IMR-90 (cell line): Measurements from ENCODE around the gene POLD4. TPM values are rescaled to one million over a fixed set of nuclear protein-coding genes. Genes with fewer than 3 reads are reported as not detected.

Experiments
- ATAC-seq: fragments of 200-7000 bp; cut with Tn5 transposase; 2 replicates; pipeline ENCODE4 v1.9.1; 2020; ENCODE audit warnings: low read depth, mild to moderate bottlenecking, moderate library complexity
- BruUV-seq: library from RNA; stranded (reverse); fragments of 400-500 nt; replicated peaks from 2 replicates; lab custom pipeline; 2021; lab: Mats Ljungman, UMichigan
- CTCF ChIA-PET: fragments of 300-600 bp; formaldehyde crosslinking; extraction: SDS; loops from one replicate; lab custom pipeline; 2021; ENCODE audit warnings: antibody characterized with exemption; lab: Yijun Ruan, JAX
- POLR2A ChIA-PET: fragments of 300-600 bp; sonication (Branson Sonifier 250); formaldehyde crosslinking; loops from one replicate; lab custom pipeline; 2022; ENCODE audit warnings: antibody characterized with exemption; ENCODE audit not compliant: unreplicated experiment; lab: Charles Lee
- DNase-seq: peaks from one replicate; pipeline ENCODE4 v3.0.0; 2013
- H2AFZ ChIP-seq: replicated peaks from 2 replicates; pipeline ENCODE3; 2013; ENCODE audit warnings: low read length, mild to moderate bottlenecking; ENCODE audit not compliant: poor library complexity
- H2AK5ac ChIP-seq: 2 replicates; pipeline ENCODE4 v1.6.1; 2013; ENCODE audit warnings: low read depth, low read length, inconsistent platforms
- H2AK9ac ChIP-seq: replicated peaks from 2 replicates; pipeline ENCODE3; 2013; ENCODE audit warnings: mild to moderate bottlenecking, low read depth, low read length, moderate library complexity; ENCODE audit not compliant: poor library complexity
- H2BK120ac ChIP-seq: 2 replicates; pipeline ENCODE4 v1.6.1; 2013; ENCODE audit warnings: low read depth, low read length, inconsistent platforms
- H2BK15ac ChIP-seq: 3 replicates; pipeline ENCODE4 v1.6.1; 2013; ENCODE audit warnings: low read depth, low read length, inconsistent platforms
- H2BK20ac ChIP-seq: 2 replicates; pipeline ENCODE4 v1.6.1; 2013; ENCODE audit warnings: low read depth, mild to moderate bottlenecking, inconsistent platforms, low read length, moderate library complexity
- H2BK5ac ChIP-seq: 2 replicates; pipeline ENCODE4 v1.6.1; 2013; ENCODE audit warnings: mild to moderate bottlenecking, low read depth, low read length, inconsistent platforms; ENCODE audit not compliant: poor library complexity, severe bottlenecking
- H3K14ac ChIP-seq: replicated peaks from 2 replicates; pipeline ENCODE4 v1.6.1; 2013; ENCODE audit warnings: low read depth, low read length, inconsistent platforms
- H3K18ac ChIP-seq: 2 replicates; pipeline ENCODE4 v1.6.1; 2013; ENCODE audit warnings: low read depth, low read length, control low read depth
- H3K23ac ChIP-seq: 2 replicates; pipeline ENCODE4 v1.6.1; 2013; ENCODE audit warnings: low read depth, low read length, inconsistent platforms
- H3K27ac ChIP-seq: 2 replicates; pipeline ENCODE4 v1.5.1; 2013; ENCODE audit warnings: mild to moderate bottlenecking, control low read depth, low read length; ENCODE audit not compliant: insufficient read depth
- H3K27me3 ChIP-seq: 2 replicates; pipeline ENCODE4 v1.6.1; 2013; ENCODE audit warnings: low read length; ENCODE audit not compliant: control insufficient read depth, insufficient read depth
- H3K36me3 ChIP-seq: 2 replicates; pipeline ENCODE4 v1.6.1; 2013; ENCODE audit warnings: low read length, mixed read lengths; ENCODE audit not compliant: control insufficient read depth, insufficient read depth
- H3K4ac ChIP-seq: 2 replicates; pipeline ENCODE4 v1.6.1; 2013; ENCODE audit warnings: low read depth, low read length, inconsistent platforms
- H3K4me1 ChIP-seq: 2 replicates; pipeline ENCODE4 v1.6.1; 2013; ENCODE audit warnings: low read length, mixed read lengths; ENCODE audit not compliant: control insufficient read depth, insufficient read depth
- H3K4me2 ChIP-seq: 2 replicates; pipeline ENCODE4 v1.6.1; 2013; ENCODE audit warnings: low read depth, mild to moderate bottlenecking, control low read depth, low read length, moderate library complexity
- H3K4me3 ChIP-seq: 2 replicates; pipeline ENCODE4 v1.5.1; 2013; ENCODE audit warnings: low read depth, mild to moderate bottlenecking, control low read depth, low read length, moderate library complexity; ENCODE audit not compliant: insufficient read depth
- H3K56ac ChIP-seq: 2 replicates; pipeline ENCODE4 v1.6.1; 2013; ENCODE audit warnings: low read length, inconsistent platforms; ENCODE audit not compliant: insufficient read depth; ENCODE audit errors: extremely low read depth
- H3K79me1 ChIP-seq, 2 experiments: 2 replicates each; pipeline ENCODE4 v1.6.1; 2013; ENCODE audit warnings: low read length in 2 of 2, inconsistent platforms in 1 of 2, low read depth in 1 of 2
- H3K9ac ChIP-seq: 2 replicates; pipeline ENCODE4 v1.6.1; 2013; ENCODE audit warnings: low read depth, low read length, control low read depth
- H3K9me1 ChIP-seq: 2 replicates; pipeline ENCODE4 v1.6.1; 2013; ENCODE audit warnings: low read length, inconsistent platforms; ENCODE audit not compliant: insufficient read depth
- H3K9me3 ChIP-seq: 2 replicates; pipeline ENCODE4 v1.6.1; 2013; ENCODE audit warnings: low read length; ENCODE audit not compliant: control insufficient read depth, insufficient read depth
- H4K20me1 ChIP-seq: 2 replicates; pipeline ENCODE4 v1.6.1; 2013; ENCODE audit warnings: low read length, inconsistent platforms; ENCODE audit not compliant: insufficient read depth
- H4K5ac ChIP-seq: 2 replicates; pipeline ENCODE4 v1.6.1; 2013; ENCODE audit warnings: mild to moderate bottlenecking, low read depth, low read length, control low read depth
- H4K8ac ChIP-seq, 2 experiments: 2 replicates each; pipeline ENCODE4 v1.6.1; 2013; ENCODE audit warnings: low read depth in 2 of 2, low read length in 2 of 2, control low read depth in 1 of 2, inconsistent platforms in 1 of 2
- H4K91ac ChIP-seq: 2 replicates; pipeline ENCODE4 v1.6.1; 2013; ENCODE audit warnings: low read depth, low read length, inconsistent platforms; ENCODE audit not compliant: insufficient read depth
- BHLHE40 ChIP-seq: fragments of 150-350 bp; IDR thresholded peaks from 2 replicates; pipeline ENCODE4 v1.6.1; 2016; ENCODE audit warnings: mild to moderate bottlenecking, low read depth, low read length
- CEBPB ChIP-seq: IDR thresholded peaks from 2 replicates; pipeline ENCODE4 v1.6.1; 2012; ENCODE audit warnings: low read depth, low read length, improper control_type of control experiment
- CHD1 ChIP-seq: IDR thresholded peaks from 2 replicates; pipeline ENCODE4 v1.6.1; 2012; ENCODE audit warnings: low read depth, low read length, improper control_type of control experiment
- FOS ChIP-seq: fragments of 150-350 bp; IDR thresholded peaks from 2 replicates; pipeline ENCODE4 v1.6.1; 2016; ENCODE audit warnings: low read depth, low read length
- MAFK ChIP-seq: IDR thresholded peaks from 2 replicates; pipeline ENCODE4 v1.6.1; 2012; ENCODE audit warnings: low read depth, low read length, improper control_type of control experiment
- MAZ ChIP-seq: IDR thresholded peaks from 2 replicates; pipeline ENCODE4 v1.6.1; 2012; ENCODE audit warnings: low read depth, mild to moderate bottlenecking, low read length, improper control_type of control experiment, moderate library complexity, borderline replicate concordance
- MXI1 ChIP-seq: IDR thresholded peaks from 2 replicates; pipeline ENCODE4 v1.6.1; 2012; ENCODE audit warnings: low read depth, mild to moderate bottlenecking, low read length, moderate library complexity, borderline replicate concordance
- NFE2L2 ChIP-seq: fragments of 150-350 bp; IDR thresholded peaks from 2 replicates; pipeline ENCODE4 v1.6.1; 2016; ENCODE audit warnings: low read depth, mild to moderate bottlenecking, low read length
- POLR2A ChIP-seq: IDR thresholded peaks from 2 replicates; pipeline ENCODE4 v1.6.1; 2012; ENCODE audit warnings: mild to moderate bottlenecking, low read depth, low read length
- RCOR1 ChIP-seq: IDR thresholded peaks from 2 replicates; pipeline ENCODE4 v1.6.1; 2012; ENCODE audit warnings: mild to moderate bottlenecking, low read length, improper control_type of control experiment; ENCODE audit not compliant: insufficient replicate concordance
- RFX5 ChIP-seq: IDR thresholded peaks from 2 replicates; pipeline ENCODE4 v1.8.0; 2012; ENCODE audit warnings: low read depth, mild to moderate bottlenecking, low read length, moderate library complexity
- SMC3 ChIP-seq: fragments of 150-350 bp; IDR thresholded peaks from 2 replicates; pipeline ENCODE4 v1.6.1; 2016; ENCODE audit warnings: low read depth, mild to moderate bottlenecking, antibody characterized with exemption, low read length, moderate library complexity
- WGBS, 2 experiments: methylation state at CpG; one replicate each; pipeline versions ENCODE4 v1.1.5 to v1.1.7; 2013; ENCODE audit warnings: missing lambda C conversion rate in 2 of 2; ENCODE audit not compliant: insufficient read length in 1 of 2; ENCODE audit errors: extremely low coverage in 2 of 2; 5-methylcytosine and 5-hydroxymethylcytosine counted together
- dilution Hi-C: fragments of 300-500 bp; cut with HindIII; formaldehyde crosslinking; loops from one replicate; pipeline ENCODE4 v1.14.3; 2018; ENCODE audit warnings: low sequenced_read_pairs; ENCODE audit not compliant: unreplicated experiment
- in situ Hi-C: fragments of 300-500 bp; cut with MboI; formaldehyde crosslinking; loops from 3 replicates; pipeline ENCODE4 v1.14.3; 2019; ENCODE audit warnings: low sequenced_read_pairs, inconsistent platforms, mixed read lengths
- intact Hi-C: fragments of 100-400 bp; cut with micrococcal nuclease; formaldehyde crosslinking; loops from 2 replicates; pipeline ENCODE4 v1.10.0; 2022
- polyA plus RNA-seq, 3 experiments: library from polyadenylated mRNA; depleted of rRNA; stranded (reverse); fragments of >200 nt; gene quantifications; 2 replicates each; pipeline ENCODE4 v1.2.3, GENCODE V29; 2012; ENCODE audit warnings: low replicate concordance in 1 of 3
- total RNA-seq: library from RNA; depleted of rRNA; stranded (reverse); fragments of >200 nt; gene quantifications from 2 replicates; pipeline ENCODE4 v1.2.3, GENCODE V29; 2012
- TF ChIP-seq, protein P1 (sequence below): fragments of 150-350 bp; IDR thresholded peaks from 2 replicates; pipeline ENCODE4 v1.6.1; 2016; ENCODE audit warnings: low read depth, mild to moderate bottlenecking, low read length, moderate library complexity, borderline replicate concordance
- TF ChIP-seq, protein P2 (sequence below): fragments of 150-350 bp; IDR thresholded peaks from 2 replicates; pipeline ENCODE4 v1.6.1; 2017; ENCODE audit warnings: mild to moderate bottlenecking, antibody characterized with exemption, low read length, low read depth
- TF ChIP-seq, protein P3 (sequence below): conservative IDR thresholded peaks from 2 replicates; pipeline ENCODE4 v1.5.1; 2012; ENCODE audit warnings: mild to moderate bottlenecking, low read depth, low read length, improper control_type of control experiment

Gene POLD4
- total and polyA plus RNA-seq, 2 of the 4 experiments (the other 2 are of a cell fraction) = 46.4 to 133 TPM

DNA sequence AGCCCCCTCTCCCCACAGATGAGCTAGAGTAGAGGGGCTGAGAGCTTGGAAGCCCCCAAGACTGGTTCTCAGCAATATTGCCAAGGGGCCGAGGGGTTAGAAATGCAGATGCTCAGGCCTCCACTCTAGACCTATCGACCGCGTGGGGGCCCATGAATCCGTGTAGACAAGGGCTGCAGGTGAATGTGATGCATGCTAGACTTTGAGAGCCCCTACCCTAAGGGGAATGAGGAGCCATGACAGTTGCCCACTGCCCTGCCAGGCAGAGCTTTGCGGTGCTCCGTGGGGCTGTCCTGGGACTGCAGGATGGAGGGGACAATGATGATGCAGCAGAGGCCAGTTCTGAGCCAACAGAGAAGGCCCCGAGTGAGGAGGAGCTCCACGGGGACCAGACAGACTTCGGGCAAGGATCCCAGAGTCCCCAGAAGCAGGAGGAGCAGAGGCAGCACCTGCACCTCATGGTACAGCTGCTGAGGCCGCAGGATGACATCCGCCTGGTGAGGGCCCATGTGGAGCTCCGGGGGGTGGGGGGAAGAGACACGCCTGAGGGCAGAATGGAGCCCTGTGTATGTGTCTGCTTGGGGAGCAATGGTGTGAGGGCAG, 48.7 kb downstream of the POLD4 start:
- no peaks in the 10 kb centered on the region for H3K9me3 ChIP-seq
- ChIA-PET POLR2A (interaction anchor here (0.6 kb wide), 1 partner anchor 11 kb away, joined by 3 read pairs; no protein-coding TSS in a partner anchor), CTCF (no interaction called here)
- no peak overlapping the region for H3K56ac ChIP-seq
- H3K27ac ChIP-seq = no peak overlapping the region
- 75% methylated on average over 8 of the region's 14 CpGs; no CpG with 5 or more reads in 1 of the 2 experiments for WGBS, 2 experiments
- H3K4me2 ChIP-seq = peak overlapping the region; percentile 91
- H2AK9ac ChIP-seq = peak overlapping the region; percentile 95
- H3K27me3 ChIP-seq = no peaks in the 10 kb centered on the region
- H4K91ac ChIP-seq = no peak overlapping the region
- ATAC-seq (no peak), DNase-seq (no peak)
- intact Hi-C loops (no loop called here), dilution Hi-C loops (no loop called here), in situ Hi-C loops (no loop called here)
- H4K20me1 ChIP-seq = peaks cover 4% of the 10 kb centered on the region
- no peak overlapping the region for H4K5ac ChIP-seq
- no peak overlapping the region for H2BK120ac ChIP-seq
- peaks cover 18% of the 10 kb centered on the region for H3K4me1 ChIP-seq
- no TSS peak for BruUV-seq
- H3K4ac ChIP-seq = no peak overlapping the region
- no peak overlapping the region for H2BK15ac ChIP-seq
- H3K79me1 ChIP-seq = peaks cover 2 to 28% of the 10 kb centered on the region in 2 experiments; a peak in 2 of 4 replicates
- no peak overlapping the region; the same call in 1 of the 2 replicates for H2BK20ac ChIP-seq
- H3K14ac ChIP-seq = no peak overlapping the region
- peak overlapping the region; percentile 23; the same call in 1 of the 2 replicates for H3K23ac ChIP-seq
- H2AK5ac ChIP-seq = peak overlapping the region; percentile 36; the same call in 1 of the 2 replicates
- H4K8ac ChIP-seq = peak overlapping the region in 1 of 2 experiments; percentile 80; a peak in 2 of 4 replicates
- H3K18ac ChIP-seq = no peak overlapping the region
- no peak overlapping the region for H2BK5ac ChIP-seq
- H3K4me3 ChIP-seq = peak overlapping the region; percentile 100
- H3K9ac ChIP-seq = peak overlapping the region; percentile 90; the same call in 1 of the 2 replicates
- peaks cover 44% of the 10 kb centered on the region for H3K36me3 ChIP-seq
- H3K9me1 ChIP-seq = peaks cover 3% of the 10 kb centered on the region
- H2AFZ ChIP-seq = peak overlapping the region; percentile 99
- TF ChIP-seq RFX5 = no peak
- no peak for TF ChIP-seq CHD1
- TF ChIP-seq, protein P1, sequence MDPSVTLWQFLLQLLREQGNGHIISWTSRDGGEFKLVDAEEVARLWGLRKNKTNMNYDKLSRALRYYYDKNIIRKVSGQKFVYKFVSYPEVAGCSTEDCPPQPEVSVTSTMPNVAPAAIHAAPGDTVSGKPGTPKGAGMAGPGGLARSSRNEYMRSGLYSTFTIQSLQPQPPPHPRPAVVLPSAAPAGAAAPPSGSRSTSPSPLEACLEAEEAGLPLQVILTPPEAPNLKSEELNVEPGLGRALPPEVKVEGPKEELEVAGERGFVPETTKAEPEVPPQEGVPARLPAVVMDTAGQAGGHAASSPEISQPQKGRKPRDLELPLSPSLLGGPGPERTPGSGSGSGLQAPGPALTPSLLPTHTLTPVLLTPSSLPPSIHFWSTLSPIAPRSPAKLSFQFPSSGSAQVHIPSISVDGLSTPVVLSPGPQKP = no peak
- no peak for TF ChIP-seq POLR2A
- TF ChIP-seq, protein P2, sequence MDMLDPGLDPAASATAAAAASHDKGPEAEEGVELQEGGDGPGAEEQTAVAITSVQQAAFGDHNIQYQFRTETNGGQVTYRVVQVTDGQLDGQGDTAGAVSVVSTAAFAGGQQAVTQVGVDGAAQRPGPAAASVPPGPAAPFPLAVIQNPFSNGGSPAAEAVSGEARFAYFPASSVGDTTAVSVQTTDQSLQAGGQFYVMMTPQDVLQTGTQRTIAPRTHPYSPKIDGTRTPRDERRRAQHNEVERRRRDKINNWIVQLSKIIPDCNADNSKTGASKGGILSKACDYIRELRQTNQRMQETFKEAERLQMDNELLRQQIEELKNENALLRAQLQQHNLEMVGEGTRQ = no peak
- TF ChIP-seq NFE2L2 = no peak
- TF ChIP-seq FOS = no peak
- TF ChIP-seq MAZ = no peak
- TF ChIP-seq, protein P3, sequence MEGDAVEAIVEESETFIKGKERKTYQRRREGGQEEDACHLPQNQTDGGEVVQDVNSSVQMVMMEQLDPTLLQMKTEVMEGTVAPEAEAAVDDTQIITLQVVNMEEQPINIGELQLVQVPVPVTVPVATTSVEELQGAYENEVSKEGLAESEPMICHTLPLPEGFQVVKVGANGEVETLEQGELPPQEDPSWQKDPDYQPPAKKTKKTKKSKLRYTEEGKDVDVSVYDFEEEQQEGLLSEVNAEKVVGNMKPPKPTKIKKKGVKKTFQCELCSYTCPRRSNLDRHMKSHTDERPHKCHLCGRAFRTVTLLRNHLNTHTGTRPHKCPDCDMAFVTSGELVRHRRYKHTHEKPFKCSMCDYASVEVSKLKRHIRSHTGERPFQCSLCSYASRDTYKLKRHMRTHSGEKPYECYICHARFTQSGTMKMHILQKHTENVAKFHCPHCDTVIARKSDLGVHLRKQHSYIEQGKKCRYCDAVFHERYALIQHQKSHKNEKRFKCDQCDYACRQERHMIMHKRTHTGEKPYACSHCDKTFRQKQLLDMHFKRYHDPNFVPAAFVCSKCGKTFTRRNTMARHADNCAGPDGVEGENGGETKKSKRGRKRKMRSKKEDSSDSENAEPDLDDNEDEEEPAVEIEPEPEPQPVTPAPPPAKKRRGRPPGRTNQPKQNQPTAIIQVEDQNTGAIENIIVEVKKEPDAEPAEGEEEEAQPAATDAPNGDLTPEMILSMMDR = no peak
- no peak for TF ChIP-seq BHLHE40
- TF ChIP-seq MXI1 = no peak
- TF ChIP-seq RCOR1 = no peak
- no peak for TF ChIP-seq SMC3
- no peak for TF ChIP-seq MAFK
- no peak for TF ChIP-seq CEBPB
